Measurements from ENCODE around the gene TYMS.
A peak's percentile ranks its signal among the peaks of the same experiment; 100 is the strongest.

Gene TYMS

DNA sequence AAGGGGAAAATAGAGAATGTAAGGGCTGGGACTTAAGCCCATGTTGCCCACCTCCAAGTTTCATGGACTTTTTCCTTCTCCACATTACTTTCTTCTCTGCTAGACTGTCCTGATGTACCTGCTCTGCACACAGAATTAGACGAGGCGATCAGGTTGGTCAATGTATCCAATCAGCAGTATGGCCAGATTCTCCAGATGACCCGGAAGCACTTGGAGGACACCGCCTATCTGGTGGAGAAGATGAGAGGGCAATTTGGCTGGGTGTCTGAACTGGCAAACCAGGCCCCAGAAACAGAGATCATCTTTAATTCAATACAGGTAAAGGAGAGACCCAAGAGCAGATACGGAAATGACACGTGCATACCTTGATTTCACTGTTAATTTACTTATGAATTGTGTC is 16.2 kb upstream of the TYMS start:
- H3K4me3 ChIP-seq (replicated peaks in 1 of 2; ENCODE audit: low read depth in 2 of 2, low read length in 2 of 2), result no peak overlapping the region
- TF ChIP-seq, protein P1, sequence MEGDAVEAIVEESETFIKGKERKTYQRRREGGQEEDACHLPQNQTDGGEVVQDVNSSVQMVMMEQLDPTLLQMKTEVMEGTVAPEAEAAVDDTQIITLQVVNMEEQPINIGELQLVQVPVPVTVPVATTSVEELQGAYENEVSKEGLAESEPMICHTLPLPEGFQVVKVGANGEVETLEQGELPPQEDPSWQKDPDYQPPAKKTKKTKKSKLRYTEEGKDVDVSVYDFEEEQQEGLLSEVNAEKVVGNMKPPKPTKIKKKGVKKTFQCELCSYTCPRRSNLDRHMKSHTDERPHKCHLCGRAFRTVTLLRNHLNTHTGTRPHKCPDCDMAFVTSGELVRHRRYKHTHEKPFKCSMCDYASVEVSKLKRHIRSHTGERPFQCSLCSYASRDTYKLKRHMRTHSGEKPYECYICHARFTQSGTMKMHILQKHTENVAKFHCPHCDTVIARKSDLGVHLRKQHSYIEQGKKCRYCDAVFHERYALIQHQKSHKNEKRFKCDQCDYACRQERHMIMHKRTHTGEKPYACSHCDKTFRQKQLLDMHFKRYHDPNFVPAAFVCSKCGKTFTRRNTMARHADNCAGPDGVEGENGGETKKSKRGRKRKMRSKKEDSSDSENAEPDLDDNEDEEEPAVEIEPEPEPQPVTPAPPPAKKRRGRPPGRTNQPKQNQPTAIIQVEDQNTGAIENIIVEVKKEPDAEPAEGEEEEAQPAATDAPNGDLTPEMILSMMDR (IDR thresholded peaks at IDR 0.05; ENCODE audit: low read depth, low read length), result no peak
- no peak for DNase-seq (ENCODE audit: low read depth in 2 of 2)

DNA sequence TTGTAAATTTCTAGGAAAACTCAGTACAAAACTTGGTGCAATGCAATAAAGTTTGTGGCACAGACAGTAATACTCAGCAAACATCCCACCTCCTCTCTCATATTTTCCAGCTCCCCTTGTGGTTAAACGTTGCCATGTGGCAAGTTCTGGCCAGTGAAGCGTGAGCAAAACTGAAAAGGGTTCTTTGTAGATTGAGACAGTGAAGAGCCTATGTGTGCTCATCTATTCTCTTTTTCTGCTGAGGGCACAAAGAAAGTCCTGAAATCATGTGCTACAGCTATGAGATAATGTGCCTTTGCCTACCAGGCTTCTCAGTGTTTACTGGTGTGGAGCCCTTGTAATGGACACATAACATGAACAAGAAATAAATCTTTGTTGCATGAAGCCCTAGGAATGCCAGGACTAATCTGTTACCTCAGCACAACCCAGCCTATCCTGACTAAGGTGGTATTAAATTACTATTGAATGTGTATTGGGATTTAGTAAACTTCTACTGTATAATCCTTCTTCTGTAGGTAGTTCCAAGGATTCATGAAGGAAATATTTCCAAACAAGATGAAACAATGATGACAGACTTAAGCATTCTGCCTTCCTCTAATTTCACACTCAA is 13.0 kb upstream of the TYMS start:
- TF ChIP-seq, protein P1 (IDR thresholded peaks at IDR 0.05; ENCODE audit: low read depth, low read length), result peak; percentile 11
- DNase-seq (ENCODE audit: low read depth in 2 of 2), result no peak
- H3K4me3 ChIP-seq (replicated peaks in 1 of 2; ENCODE audit: low read depth in 2 of 2, low read length in 2 of 2), result no peak overlapping the region

DNA sequence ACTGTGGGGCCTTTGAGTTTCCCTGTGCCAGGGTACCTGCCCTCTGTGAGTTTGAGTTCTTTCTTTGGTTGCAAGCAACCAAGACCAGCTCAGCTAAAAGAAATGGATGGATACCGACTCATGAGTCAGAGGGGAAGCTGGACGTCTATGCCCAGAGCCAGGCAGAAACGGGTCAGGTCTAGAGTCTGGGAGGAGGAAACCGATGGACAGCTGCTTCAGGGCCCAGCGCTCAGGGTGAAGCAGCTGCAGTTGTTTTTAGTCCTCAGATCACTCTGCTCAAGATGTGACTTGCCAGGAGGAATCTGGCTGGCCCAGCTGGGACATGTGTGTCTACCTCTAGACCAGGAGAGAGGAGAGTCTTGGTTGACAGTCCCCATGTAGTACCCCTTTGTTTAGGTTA is 10.1 kb upstream of the TYMS start:
- H3K4me3 ChIP-seq (replicated peaks in 1 of 2; ENCODE audit: low read depth in 2 of 2, low read length in 2 of 2), result no peak overlapping the region
- no peak for DNase-seq (ENCODE audit: low read depth in 2 of 2)
- TF ChIP-seq, protein P1 (IDR thresholded peaks at IDR 0.05; ENCODE audit: low read depth, low read length), result no peak

DNA sequence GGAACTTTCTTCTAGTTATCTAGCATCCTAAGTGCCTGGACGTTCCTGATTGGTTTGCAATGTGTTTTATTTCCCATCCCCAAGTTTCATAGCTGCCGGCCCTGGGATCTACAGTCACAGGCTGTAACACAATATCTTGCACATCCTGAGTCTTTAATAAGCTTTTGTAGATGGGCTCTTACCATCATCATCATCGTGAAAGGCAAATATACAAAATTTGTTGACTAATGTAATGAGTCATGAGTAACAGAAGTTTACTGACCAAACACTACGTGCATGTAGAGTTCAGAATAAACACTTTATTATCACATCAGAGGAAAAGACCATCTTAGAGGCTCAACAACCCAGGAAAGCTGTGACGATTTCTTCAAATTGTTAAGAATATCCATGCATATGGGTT is 8.1 kb upstream of the TYMS start:
- TF ChIP-seq, protein P1 (IDR thresholded peaks at IDR 0.05; ENCODE audit: low read depth, low read length), result no peak
- no peak overlapping the region for H3K4me3 ChIP-seq (replicated peaks in 1 of 2; ENCODE audit: low read depth in 2 of 2, low read length in 2 of 2)
- DNase-seq (ENCODE audit: low read depth in 2 of 2), result no peak

DNA sequence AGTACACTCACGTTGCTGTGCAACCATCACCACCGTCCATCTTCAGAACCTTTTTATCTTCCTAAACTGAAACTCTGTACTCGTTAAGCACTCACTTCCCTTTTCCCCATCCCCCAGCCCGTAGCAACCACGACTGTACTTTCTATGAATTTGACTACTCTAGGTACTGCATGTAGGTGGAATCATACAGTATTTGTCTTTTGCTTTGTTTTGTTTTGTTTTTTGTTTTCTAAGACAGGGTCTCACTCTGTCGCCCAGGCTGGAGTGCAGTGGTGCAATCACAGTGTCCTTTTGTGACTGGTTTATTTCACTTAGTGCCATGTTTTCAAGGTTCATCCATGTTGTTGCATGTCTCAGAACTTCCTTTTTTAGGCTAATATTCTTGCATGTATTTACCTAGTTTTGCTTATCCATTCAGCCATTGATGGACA is 7.0 kb upstream of the TYMS start:
- DNase-seq (ENCODE audit: low read depth in 2 of 2), result no peak
- TF ChIP-seq, protein P1 (IDR thresholded peaks at IDR 0.05; ENCODE audit: low read depth, low read length), result no peak
- H3K4me3 ChIP-seq (replicated peaks in 1 of 2; ENCODE audit: low read depth in 2 of 2, low read length in 2 of 2), result no peak overlapping the region

DNA sequence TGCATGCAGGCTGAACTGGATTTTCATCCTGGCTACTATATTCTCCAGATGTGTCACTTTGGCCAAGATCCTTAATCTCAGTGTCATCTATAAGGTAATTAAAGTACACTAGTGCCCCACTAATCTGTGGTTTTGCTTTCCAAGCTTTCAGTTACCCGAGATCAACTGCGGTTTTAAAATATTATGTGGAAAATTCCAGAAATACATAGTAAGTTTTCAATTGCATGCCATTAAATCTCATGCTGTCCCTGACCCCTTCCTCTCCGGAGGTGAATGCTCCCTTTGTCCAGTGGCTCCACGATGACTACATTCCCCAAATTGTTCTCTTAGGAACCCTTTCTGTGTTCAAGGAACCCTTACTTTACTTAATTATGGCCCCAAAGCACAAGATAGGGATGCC is 5.3 kb upstream of the TYMS start:
- no peak for DNase-seq (ENCODE audit: low read depth in 2 of 2)
- H3K4me3 ChIP-seq (replicated peaks in 1 of 2; ENCODE audit: low read depth in 2 of 2, low read length in 2 of 2), result no peak overlapping the region
- TF ChIP-seq, protein P1 (IDR thresholded peaks at IDR 0.05; ENCODE audit: low read depth, low read length), result no peak

DNA sequence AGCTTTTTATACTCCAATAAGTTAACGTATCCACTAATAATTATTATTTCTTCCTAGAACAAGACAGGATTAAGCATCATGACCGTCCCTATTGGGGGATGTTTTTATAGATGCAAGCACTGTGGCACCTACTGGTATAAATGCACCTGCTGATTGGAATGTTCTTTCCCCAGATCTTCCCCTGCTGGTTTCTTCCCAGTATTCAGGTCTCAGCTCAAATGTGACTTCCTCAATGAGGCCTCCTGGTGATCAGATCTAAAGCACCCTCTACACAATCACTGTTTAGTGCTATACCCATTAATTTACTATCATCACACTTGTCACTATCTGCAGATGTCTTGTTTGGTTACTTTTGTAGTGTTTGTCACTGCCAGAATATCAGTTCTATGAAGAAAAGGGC is 3.9 kb upstream of the TYMS start:
- H3K4me3 ChIP-seq (replicated peaks in 1 of 2; ENCODE audit: low read depth in 2 of 2, low read length in 2 of 2), result no peak overlapping the region
- no peak for DNase-seq (ENCODE audit: low read depth in 2 of 2)
- TF ChIP-seq, protein P1 (IDR thresholded peaks at IDR 0.05; ENCODE audit: low read depth, low read length), result no peak
